Stimulated activated memory B cell treated with anti-CD40 and anti-IgM and Interleukin-4, amounts not matched to agents 10 μg/mL and 1 μg/mL and 100 μg/mL, for 72 hours (primary cell): ENCODE data around the gene SLC8A1.

Experiments
- ATAC-seq: fragments of 150-1000 bp; cut with Tn5 transposase; 2 replicates; pipeline ENCODE4 v1.10.0; 2021
- H3K27ac Mint-ChIP-seq: one replicate; pipeline ENCODE4 v1.8.0; 2022; ENCODE audit warnings: mild to moderate bottlenecking, mixed read lengths
- H3K27me3 Mint-ChIP-seq: one replicate; pipeline ENCODE4 v1.8.0; 2022; ENCODE audit warnings: mixed read lengths
- H3K36me3 Mint-ChIP-seq: one replicate; pipeline ENCODE4 v1.8.0; 2022; ENCODE audit warnings: mixed read lengths
- H3K4me1 Mint-ChIP-seq: one replicate; pipeline ENCODE4 v1.8.0; 2022; ENCODE audit warnings: mixed read lengths
- H3K4me3 Mint-ChIP-seq: one replicate; pipeline ENCODE4 v1.8.0; 2022; ENCODE audit warnings: mild to moderate bottlenecking, moderate library complexity, mixed read lengths
- H3K9me3 Mint-ChIP-seq: one replicate; pipeline ENCODE4 v1.8.0; 2022; ENCODE audit warnings: mixed read lengths

Gene SLC8A1

GRCh38 chr2:40418614-40419363 lies 33.1 kb downstream of the SLC8A1 start:
- H3K9me3 Mint-ChIP-seq, result peaks cover 4% of the 10 kb centered on the region
- H3K36me3 Mint-ChIP-seq, result no peaks in the 10 kb centered on the region
- no peaks in the 10 kb centered on the region for H3K27me3 Mint-ChIP-seq
- H3K4me3 Mint-ChIP-seq, result no peak overlapping the region
- no peak for ATAC-seq
- no peak overlapping the region for H3K27ac Mint-ChIP-seq
- H3K4me1 Mint-ChIP-seq, result no peaks in the 10 kb centered on the region

DNA sequence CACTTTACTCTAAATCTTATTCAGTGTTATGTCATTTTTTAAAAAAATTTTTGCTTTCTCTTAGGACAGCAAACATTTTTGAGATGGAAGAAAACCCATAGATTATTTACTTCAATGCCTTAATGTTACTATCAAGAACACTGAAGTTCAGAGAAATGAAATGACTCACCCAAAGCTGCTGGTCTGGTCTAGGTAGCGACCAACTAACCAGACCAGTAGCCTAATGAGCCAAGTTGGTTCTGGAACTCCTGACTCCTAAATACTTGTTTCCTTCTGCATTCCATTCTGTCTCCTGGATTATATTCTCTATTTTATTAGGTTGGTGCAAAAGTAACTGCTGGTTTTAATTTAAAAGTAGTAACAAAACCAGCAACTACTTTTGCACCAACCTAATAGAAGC lies 35.4 kb downstream of the SLC8A1 start:
- Mint-ChIP-seq H3K9me3 (peaks cover 4% of the 10 kb centered on the region), H3K36me3 (no peaks in the 10 kb centered on the region), H3K4me1 (no peaks in the 10 kb centered on the region), H3K27ac (no peak overlapping the region), H3K4me3 (no peak overlapping the region), H3K27me3 (no peaks in the 10 kb centered on the region)
- no peak for ATAC-seq

GRCh38 chr2:40415391-40415790 lies 36.5 kb downstream of the SLC8A1 start:
- Mint-ChIP-seq H3K36me3 (no peaks in the 10 kb centered on the region), H3K27ac (no peak overlapping the region), H3K9me3 (no peaks in the 10 kb centered on the region), H3K4me3 (no peak overlapping the region), H3K4me1 (no peaks in the 10 kb centered on the region), H3K27me3 (no peaks in the 10 kb centered on the region)
- ATAC-seq, result no peak

- Mint-ChIP-seq H3K9me3 (no peaks in the 10 kb centered on the region), H3K4me3 (no peak overlapping the region), H3K36me3 (no peaks in the 10 kb centered on the region), H3K27ac (no peak overlapping the region), H3K27me3 (no peaks in the 10 kb centered on the region), H3K4me1 (no peaks in the 10 kb centered on the region)
- ATAC-seq, result no peak
Observed at GRCh38 chr2:40412456-40412855, 39.4 kb downstream of the SLC8A1 start.

GRCh38 chr2:40410695-40411094 lies 41.2 kb downstream of the SLC8A1 start:
- Mint-ChIP-seq H3K27me3 (no peaks in the 10 kb centered on the region), H3K4me1 (no peaks in the 10 kb centered on the region), H3K27ac (no peak overlapping the region), H3K4me3 (no peak overlapping the region), H3K9me3 (no peaks in the 10 kb centered on the region), H3K36me3 (no peaks in the 10 kb centered on the region)
- ATAC-seq, result no peak

GRCh38 chr2:40409734-40410133 lies 42.2 kb downstream of the SLC8A1 start:
- no peaks in the 10 kb centered on the region for H3K9me3 Mint-ChIP-seq
- no peaks in the 10 kb centered on the region for H3K4me1 Mint-ChIP-seq
- no peak for ATAC-seq
- no peaks in the 10 kb centered on the region for H3K27me3 Mint-ChIP-seq
- no peak overlapping the region for H3K4me3 Mint-ChIP-seq
- no peak overlapping the region for H3K27ac Mint-ChIP-seq
- no peaks in the 10 kb centered on the region for H3K36me3 Mint-ChIP-seq

DNA sequence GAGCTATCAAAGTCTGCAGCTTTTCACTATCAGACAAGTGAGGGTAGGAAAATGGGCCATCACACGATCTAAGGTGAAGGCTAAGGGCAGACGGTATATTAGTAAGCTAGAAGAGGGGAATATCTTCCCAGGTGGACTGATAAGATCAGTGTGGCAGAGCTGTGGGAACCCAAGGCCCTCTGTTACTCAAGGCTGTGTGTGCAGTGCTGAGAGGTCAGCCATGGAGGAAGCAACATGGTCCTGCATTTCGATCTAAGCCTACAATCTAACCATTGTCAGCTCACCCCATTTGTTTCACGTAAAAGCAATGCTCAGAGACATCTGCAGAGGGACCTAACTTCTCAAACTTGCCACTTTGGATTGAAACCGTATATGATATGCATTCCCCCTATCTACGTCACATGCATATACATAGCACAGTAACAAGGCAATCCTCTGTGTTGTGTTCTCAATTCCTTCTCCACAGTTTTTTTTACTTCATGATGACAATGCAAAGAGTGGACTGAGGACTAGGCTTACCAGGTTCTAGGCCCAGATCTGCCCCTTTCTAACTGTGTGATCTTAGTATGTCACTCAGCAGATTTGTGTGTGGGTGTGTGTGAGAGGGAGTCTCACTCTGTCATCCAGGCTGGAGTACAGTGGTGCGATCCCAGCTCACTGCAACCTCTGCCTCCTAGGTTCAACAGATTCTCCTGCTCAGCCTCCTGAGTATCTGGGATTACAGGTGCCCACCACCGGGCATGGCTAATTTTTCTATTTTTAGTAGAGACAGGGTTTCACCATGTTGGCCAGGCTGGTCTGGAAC lies 45.2 kb downstream of the SLC8A1 start:
- H3K27ac Mint-ChIP-seq, result no peak overlapping the region
- H3K9me3 Mint-ChIP-seq, result peaks cover 3% of the 10 kb centered on the region
- no peaks in the 10 kb centered on the region for H3K36me3 Mint-ChIP-seq
- H3K4me1 Mint-ChIP-seq, result no peaks in the 10 kb centered on the region
- H3K27me3 Mint-ChIP-seq, result no peaks in the 10 kb centered on the region
- ATAC-seq, result no peak
- no peak overlapping the region for H3K4me3 Mint-ChIP-seq

DNA sequence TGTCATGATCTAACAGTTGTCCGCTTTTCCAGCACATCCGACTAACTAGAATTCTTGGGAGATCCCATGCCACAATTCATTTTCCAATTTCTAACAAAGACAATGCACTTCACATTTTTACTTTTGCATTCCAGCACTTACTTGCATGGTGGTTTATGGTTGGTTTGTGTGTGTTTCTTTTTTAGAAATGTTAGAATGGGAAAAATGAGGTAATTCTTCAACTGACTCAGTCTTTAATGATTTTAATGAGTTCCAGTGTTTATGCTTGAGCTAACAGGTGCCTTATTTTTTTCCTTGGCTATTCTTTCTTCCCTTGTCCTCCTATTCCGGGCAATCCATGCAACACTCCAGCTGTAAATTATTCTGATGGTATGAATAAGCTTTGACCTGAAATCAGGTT lies 46.4 kb downstream of the SLC8A1 start:
- no peaks in the 10 kb centered on the region for H3K4me1 Mint-ChIP-seq
- no peak for ATAC-seq
- no peak overlapping the region for H3K27ac Mint-ChIP-seq
- H3K36me3 Mint-ChIP-seq, result no peaks in the 10 kb centered on the region
- peaks cover 3% of the 10 kb centered on the region for H3K9me3 Mint-ChIP-seq
- H3K4me3 Mint-ChIP-seq, result no peak overlapping the region
- H3K27me3 Mint-ChIP-seq, result no peaks in the 10 kb centered on the region

- H3K4me1 Mint-ChIP-seq, result no peaks in the 10 kb centered on the region
Observed at GRCh38 chr2:40404517-40404916, 47.4 kb downstream of the SLC8A1 start.

DNA sequence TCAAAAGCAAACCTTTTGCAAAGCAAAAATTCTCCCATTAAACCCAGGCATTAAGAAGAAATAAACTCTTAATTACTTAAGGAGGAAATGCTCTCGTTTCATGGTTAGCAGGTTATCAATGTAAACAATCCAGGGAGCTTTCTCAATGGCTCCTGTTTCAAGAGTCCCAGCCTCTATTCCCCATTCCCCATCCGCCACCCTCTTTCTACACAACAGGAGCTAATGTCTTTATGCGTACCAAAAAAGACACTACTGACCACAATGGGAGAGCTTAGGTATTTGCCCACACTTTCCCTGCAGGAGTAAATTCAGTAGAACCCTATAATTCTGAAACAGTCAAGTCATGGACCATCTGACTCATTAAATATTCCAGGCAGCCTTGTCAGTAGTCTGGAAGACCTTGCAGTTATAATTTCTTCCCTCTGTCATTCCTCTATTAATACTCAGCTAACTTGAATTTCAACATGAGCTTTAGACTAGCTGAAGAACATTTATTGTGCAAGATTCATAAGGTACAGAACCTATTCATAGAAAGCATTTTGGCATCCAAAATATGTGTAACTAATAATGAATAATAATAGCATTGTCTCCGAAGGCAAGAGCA lies 48.6 kb downstream of the SLC8A1 start:
- no peak overlapping the region for H3K4me3 Mint-ChIP-seq
- ATAC-seq, result no peak

More at GRCh38 chr2:40404517-40404916, 47.4 kb downstream of the SLC8A1 start:
- Mint-ChIP-seq H3K27ac (no peak overlapping the region), H3K36me3 (no peaks in the 10 kb centered on the region), H3K9me3 (peaks cover 3% of the 10 kb centered on the region), H3K27me3 (no peaks in the 10 kb centered on the region), H3K4me3 (no peak overlapping the region)
- no peak for ATAC-seq

DNA sequence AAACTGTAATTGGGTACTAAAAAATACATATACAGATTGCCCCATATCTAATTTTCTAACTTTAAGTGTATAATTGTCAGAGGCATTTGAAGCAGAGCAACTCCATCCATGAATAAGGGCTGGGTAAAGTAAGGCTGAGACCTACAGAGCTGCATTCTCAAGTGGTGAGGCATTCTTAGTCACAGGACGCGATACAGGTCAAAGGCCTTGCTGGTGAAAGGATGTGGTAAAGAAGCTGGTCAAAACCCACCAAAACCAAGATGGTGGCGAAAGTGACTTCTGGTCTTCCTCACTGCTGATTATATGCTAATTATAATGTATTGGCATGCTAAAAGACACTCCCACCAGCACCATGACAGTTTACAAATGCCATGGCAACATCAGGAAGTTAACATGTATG lies 50.0 kb downstream of the SLC8A1 start:
- Mint-ChIP-seq H3K27ac (no peak overlapping the region), H3K27me3 (no peaks in the 10 kb centered on the region), H3K9me3 (peaks cover 3% of the 10 kb centered on the region), H3K36me3 (no peaks in the 10 kb centered on the region), H3K4me1 (no peaks in the 10 kb centered on the region), H3K4me3 (no peak overlapping the region)
- ATAC-seq, result no peak

More for the DNA sequence above, 48.6 kb downstream of the SLC8A1 start:
- no peaks in the 10 kb centered on the region for H3K27me3 Mint-ChIP-seq
- peaks cover 3% of the 10 kb centered on the region for H3K9me3 Mint-ChIP-seq
- no peaks in the 10 kb centered on the region for H3K36me3 Mint-ChIP-seq
- no peaks in the 10 kb centered on the region for H3K4me1 Mint-ChIP-seq
- no peak overlapping the region for H3K27ac Mint-ChIP-seq

- no peak overlapping the region for H3K4me3 Mint-ChIP-seq
- no peaks in the 10 kb centered on the region for H3K36me3 Mint-ChIP-seq
- ATAC-seq, result no peak
- peaks cover 3% of the 10 kb centered on the region for H3K9me3 Mint-ChIP-seq
- H3K27me3 Mint-ChIP-seq, result no peaks in the 10 kb centered on the region
- H3K4me1 Mint-ChIP-seq, result no peaks in the 10 kb centered on the region
- no peak overlapping the region for H3K27ac Mint-ChIP-seq
Observed at GRCh38 chr2:40400336-40400953, 51.4 kb downstream of the SLC8A1 start.

GRCh38 chr2:40397765-40398164 lies 54.1 kb downstream of the SLC8A1 start:
- no peaks in the 10 kb centered on the region for H3K36me3 Mint-ChIP-seq
- H3K4me1 Mint-ChIP-seq, result no peaks in the 10 kb centered on the region
- no peak overlapping the region for H3K27ac Mint-ChIP-seq
- peaks cover 2% of the 10 kb centered on the region for H3K9me3 Mint-ChIP-seq
- no peaks in the 10 kb centered on the region for H3K27me3 Mint-ChIP-seq
- H3K4me3 Mint-ChIP-seq, result no peak overlapping the region
- no peak for ATAC-seq

DNA sequence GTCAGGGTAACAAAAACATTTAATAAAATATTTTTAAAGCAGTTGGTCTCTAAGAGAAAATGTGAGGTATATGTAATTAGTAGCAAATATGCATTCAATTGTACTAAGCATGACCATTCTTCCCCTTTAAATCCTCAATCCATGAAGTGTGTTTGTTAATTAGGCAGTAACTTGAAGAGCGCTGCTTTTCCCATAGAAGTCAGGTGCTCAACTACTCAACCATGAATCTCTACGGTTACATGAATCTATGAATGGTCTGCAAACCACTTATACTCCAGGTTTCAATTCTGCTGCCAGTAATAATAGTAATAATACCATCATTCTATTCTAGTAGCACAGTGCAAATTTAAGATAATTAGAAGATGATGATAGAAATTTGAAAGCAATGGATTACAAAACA lies 55.8 kb downstream of the SLC8A1 start:
- H3K4me1 Mint-ChIP-seq, result no peaks in the 10 kb centered on the region
- H3K4me3 Mint-ChIP-seq, result no peak overlapping the region
- H3K27me3 Mint-ChIP-seq, result peaks cover 9% of the 10 kb centered on the region
- H3K27ac Mint-ChIP-seq, result no peak overlapping the region
- no peaks in the 10 kb centered on the region for H3K36me3 Mint-ChIP-seq
- peaks cover 2% of the 10 kb centered on the region for H3K9me3 Mint-ChIP-seq
- ATAC-seq, result no peak
